NCI-H526 treated with DMSO at 0.1 percent for 48 hours (cell line): ENCODE measurements around the gene TMEM250.
"Not testable (repeated sequence)": the region's sequence is repeated elsewhere in the genome, so short reads cannot be mapped to it uniquely, and the experiment has no call there.

Experiments used
- DNase-seq: peaks from one replicate; lab custom pipeline; 2025; lab: John Stamatoyannopoulos, UW

TMEM250 gene

GRCh38 chr9:136118320-136119060 lies at the start of gene TMEM250:
TMEM250 (minus strand) TSS chr9:136118875; CDS start chr9:136116900, 1,975 bp downstream.
- DNase-seq: peak; percentile 76

GRCh38 chr9:136163248-136163850 lies 44.7 kb upstream of the TMEM250 start:
- DNase-seq: no peak

- DNase-seq: no peak
Measured at GRCh38 chr9:136160995-136161610, 42.4 kb upstream of the TMEM250 start.

- peak; percentile 43 for DNase-seq
Measured at GRCh38 chr9:136160381-136160841, 41.7 kb upstream of the TMEM250 start.

- DNase-seq: no peak
Measured at GRCh38 chr9:136159851-136160250, 41.2 kb upstream of the TMEM250 start.

GRCh38 chr9:136157477-136158265 lies 39.0 kb upstream of the TMEM250 start:
- no peak for DNase-seq

GRCh38 chr9:136156209-136157120 lies 37.8 kb upstream of the TMEM250 start:
- no peak for DNase-seq

- DNase-seq: no peak
Measured at GRCh38 chr9:136155576-136155975, 36.9 kb upstream of the TMEM250 start.

- DNase-seq: no peak
Measured at GRCh38 chr9:136154943-136155342, 36.3 kb upstream of the TMEM250 start.

GRCh38 chr9:136153381-136154065 lies 34.8 kb upstream of the TMEM250 start:
- DNase-seq: no peak

GRCh38 chr9:136152931-136153330 lies 34.3 kb upstream of the TMEM250 start:
- no peak for DNase-seq

- DNase-seq: no peak
Measured at GRCh38 chr9:136152543-136152866, 33.8 kb upstream of the TMEM250 start.

GRCh38 chr9:136151848-136152542 lies 33.3 kb upstream of the TMEM250 start:
- DNase-seq: no peak

- peak; percentile 44 for DNase-seq
Measured at GRCh38 chr9:136151214-136151804, 32.6 kb upstream of the TMEM250 start.

- not testable (repeated sequence) for DNase-seq
Measured at GRCh38 chr9:136150664-136151213, 32.1 kb upstream of the TMEM250 start.

GRCh38 chr9:136149853-136150252 lies 31.2 kb upstream of the TMEM250 start:
- DNase-seq: no peak

- DNase-seq: no peak
Measured at GRCh38 chr9:136149337-136149736, 30.7 kb upstream of the TMEM250 start.

- DNase-seq: no peak
Measured at GRCh38 chr9:136148766-136149165, 30.1 kb upstream of the TMEM250 start.
